HepG2 (cell line): ENCODE results near the gene PLEKHH1. TPM values are rescaled to one million over a fixed set of nuclear protein-coding genes. Genes with fewer than 3 reads are reported as not detected.

ENCODE experiments used
- ATAC-seq: fragments of 200-7000 bp; cut with Tn5 transposase; 3 replicates; pipeline ENCODE4 v1.9.1; 2020; ENCODE audit warnings: mild to moderate bottlenecking, moderate library complexity
- BruUV-seq: library from RNA; stranded (reverse); fragments of 400-500 nt; replicated peaks from 2 replicates; lab custom pipeline; 2021; lab: Mats Ljungman, UMichigan
- CTCF ChIA-PET: fragments of 300-600 bp; formaldehyde crosslinking; extraction: SDS; loops from one replicate; lab custom pipeline; 2021; ENCODE audit warnings: low total read pairs, inconsistent platforms, low intra/inter-chr PET ratio; lab: Yijun Ruan, JAX
- POLR2A ChIA-PET: fragments of 350-600 bp; sonication (Branson Sonifier 250); formaldehyde crosslinking; loops from one replicate; lab custom pipeline; 2020; ENCODE audit warnings: antibody characterized with exemption, inconsistent platforms; lab: Yijun Ruan, JAX
- DNase-seq: peaks from one replicate; pipeline ENCODE4 v3.0.0-alpha.2; 2015; ENCODE audit warnings: low spot score
- FAIRE-seq: peaks from 3 replicates; lab custom pipeline; 2011; peaks lifted over from hg19 to GRCh38; lab: Jason Lieb, UNC
- H2AFZ ChIP-seq: one replicate; pipeline ENCODE4 v1.6.1; 2011; ENCODE audit warnings: low read length, inconsistent platforms
- H3K27ac ChIP-seq: fragments of 300-600 bp; 3 replicates; pipeline ENCODE4 v1.8.0; 2011; ENCODE audit warnings: mixed run types, mild to moderate bottlenecking, mixed read lengths, low read length, inconsistent platforms; ENCODE audit not compliant: insufficient read depth; ENCODE audit errors: extremely low read length
- H3K27me3 ChIP-seq, 2 experiments: fragments of 200-600 bp in 1 of 2; 2 replicates in 1 of 2; 3 replicates in 1 of 2; pipeline versions ENCODE4 v1.6.0 to v1.8.0; 2011; ENCODE audit warnings: low read length in 2 of 2, mild to moderate bottlenecking in 2 of 2, moderate library complexity in 2 of 2, inconsistent platforms in 1 of 2; ENCODE audit not compliant: insufficient read depth in 2 of 2, control insufficient read depth in 1 of 2
- H3K36me3 ChIP-seq, 2 experiments: fragments of 200-600 bp in 1 of 2; replicated peaks in 1 of 2; 2 replicates in 1 of 2; 3 replicates in 1 of 2; pipeline versions ENCODE4 v1.5.1 to v1.8.0; 2011; ENCODE audit warnings: low read length in 2 of 2, inconsistent platforms in 1 of 2; ENCODE audit not compliant: insufficient read depth in 2 of 2, control insufficient read depth in 1 of 2
- H3K4me1 ChIP-seq: 2 replicates; pipeline ENCODE4 v1.5.1; 2012; ENCODE audit warnings: low read length, inconsistent platforms; ENCODE audit not compliant: insufficient read depth
- H3K4me2 ChIP-seq: 2 replicates; pipeline ENCODE4 v1.6.0; 2011; ENCODE audit warnings: low read depth, low read length, inconsistent platforms
- H3K4me3 ChIP-seq, 3 experiments: fragments of 200-600 bp in 1 of 3; sonication (generic), shearing (Covaris generic) in 1 of 3; replicated peaks in 1 of 3; 2 replicates each; pipeline ENCODE4 v1.5.1; 2011 to 2016; ENCODE audit warnings: low read length in 3 of 3, inconsistent platforms in 2 of 3, low read depth in 2 of 3, mild to moderate bottlenecking in 2 of 3, control low read depth in 1 of 3, mixed read lengths in 1 of 3; ENCODE audit not compliant: insufficient read depth in 1 of 3
- H3K79me2 ChIP-seq: one replicate; pipeline ENCODE4 v1.6.1; 2011; ENCODE audit warnings: low read length, inconsistent platforms; ENCODE audit not compliant: insufficient read depth
- H3K9ac ChIP-seq: 2 replicates; pipeline ENCODE4 v1.6.0; 2011; ENCODE audit warnings: mild to moderate bottlenecking, low read depth, low read length, inconsistent platforms; ENCODE audit not compliant: insufficient read depth
- H3K9me3 ChIP-seq: 2 replicates; pipeline ENCODE4 v1.5.1; 2012; ENCODE audit warnings: mild to moderate bottlenecking, low read length
- H4K20me1 ChIP-seq: 2 replicates; pipeline ENCODE4 v1.6.0; 2011; ENCODE audit warnings: inconsistent platforms, mild to moderate bottlenecking, low read length, moderate library complexity; ENCODE audit not compliant: insufficient read depth
- FOXJ3 ChIP-seq: sonication (generic); formaldehyde crosslinking; IDR thresholded peaks from 2 replicates; pipeline ENCODE4 v1.4.0; 2020; ENCODE audit warnings: missing genetic modification reagents, mild to moderate bottlenecking, borderline replicate concordance
- GATAD1 ChIP-seq: IDR thresholded peaks from 2 replicates; pipeline ENCODE4 v1.6.1; 2016; ENCODE audit warnings: missing genetic modification reagents, missing compliant biosample characterization
- NONO ChIP-seq, 2 experiments: fragments of 450-650 bp in 1 of 2; sonication (generic) in 1 of 2; formaldehyde crosslinking in 1 of 2; IDR thresholded peaks in 1 of 2; conservative IDR thresholded peaks in 1 of 2; 2 replicates each; pipeline versions ENCODE4 v1.6.1 to v1.8.0; 2017 to 2022; ENCODE audit warnings: mild to moderate bottlenecking in 1 of 2, missing genetic modification reagents in 1 of 2, moderate library complexity in 1 of 2
- REPIN1 ChIP-seq: sonication (generic); formaldehyde crosslinking; IDR thresholded peaks from 2 replicates; pipeline ENCODE4 v1.8.0; 2022; ENCODE audit warnings: missing genetic modification reagents, low read depth, mild to moderate bottlenecking, borderline replicate concordance
- SMC3 ChIP-seq: IDR thresholded peaks from 2 replicates; pipeline ENCODE4 v1.6.1; 2011; ENCODE audit warnings: low read length, improper control_type of control experiment
- STAG1 ChIP-seq: sonication (generic); formaldehyde crosslinking; IDR thresholded peaks from 2 replicates; pipeline ENCODE4 v1.4.0; 2020; ENCODE audit warnings: missing genetic modification reagents
- TARDBP ChIP-seq: sonication (generic); formaldehyde crosslinking; IDR thresholded peaks from 2 replicates; pipeline ENCODE4 v1.8.0; 2022; ENCODE audit warnings: mild to moderate bottlenecking, missing genetic modification reagents
- TFE3 ChIP-seq: IDR thresholded peaks from 2 replicates; pipeline ENCODE4 v1.6.1; 2016
- ZFP91 ChIP-seq: sonication (generic); formaldehyde crosslinking; IDR thresholded peaks from 2 replicates; pipeline ENCODE4 v1.9.0; 2022; ENCODE audit warnings: missing genetic modification reagents, mild to moderate bottlenecking, borderline replicate concordance
- ZNF207 ChIP-seq: fragments of 450-650 bp; IDR thresholded peaks from 2 replicates; pipeline ENCODE4 v1.6.1; 2016; ENCODE audit warnings: antibody characterized with exemption, borderline replicate concordance
- ZNF235 ChIP-seq: sonication (generic); formaldehyde crosslinking; IDR thresholded peaks from 2 replicates; pipeline ENCODE4 v1.8.1; 2023; ENCODE audit warnings: mild to moderate bottlenecking, missing genetic modification reagents, borderline replicate concordance
- ZNF280B ChIP-seq: sonication (generic); formaldehyde crosslinking; IDR thresholded peaks from 2 replicates; pipeline ENCODE4 v1.5.0; 2020; ENCODE audit warnings: missing genetic modification reagents, mild to moderate bottlenecking, borderline replicate concordance
- ZNF614 ChIP-seq: IDR thresholded peaks from 2 replicates; pipeline ENCODE4 v1.6.1; 2018; ENCODE audit warnings: missing biosample characterization, missing genetic modification reagents, inconsistent platforms, borderline replicate concordance
- WGBS: methylation state at CpG from one replicate; pipeline ENCODE4 v1.1.6; 2017; ENCODE audit warnings: low lambda C conversion rate; 5-methylcytosine and 5-hydroxymethylcytosine counted together
- in situ Hi-C: cut with HindIII; loops from 2 replicates; pipeline ENCODE4 v1.10.0; 2017; ENCODE audit warnings: low pct_unique_long_range_greater_than_20kb; ENCODE audit not compliant: extremely low pct_ligation_motif_present
- intact Hi-C: fragments of 100-400 bp; cut with micrococcal nuclease; formaldehyde crosslinking; loops from one replicate; pipeline ENCODE4 v1.10.0; 2022; ENCODE audit not compliant: unreplicated experiment
- polyA plus RNA-seq, 8 experiments: library from polyadenylated mRNA; depleted of rRNA in 3 of 8; stranded (reverse) in 7 of 8; unstranded in 1 of 8; fragments of >200 nt; fragmentation: Illumina TruSeq in 4 of 8; extraction: Trizol in 4 of 8; gene quantifications; 2 replicates each; pipeline versions ENCODE4 v1.2.1 to v1.2.3, GENCODE V29; 2011 to 2016; ENCODE audit warnings: low read depth in 4 of 8, missing spikeins in 1 of 8, mixed read lengths in 1 of 8; ENCODE audit not compliant: insufficient read depth in 1 of 8
- total RNA-seq, 5 experiments: library from RNA; depleted of rRNA; stranded (reverse); fragments of >200 nt; fragmentation: Illumina TruSeq; extraction: Trizol; gene quantifications; 2 replicates each; pipeline ENCODE4 v1.2.3, GENCODE V29; 2016; ENCODE audit warnings: low read depth in 1 of 5
- TF ChIP-seq, protein P1 (sequence below): IDR thresholded peaks from 2 replicates; pipeline ENCODE4 v1.6.1; 2018; ENCODE audit warnings: missing genetic modification reagents, mild to moderate bottlenecking, missing compliant biosample characterization

Gene PLEKHH1
- total and polyA plus RNA-seq, 2 of the 13 experiments (the other 11 are each of a cell fraction or from before 2014, with no cell fraction given), result 8.6 to 15.8 TPM

DNA sequence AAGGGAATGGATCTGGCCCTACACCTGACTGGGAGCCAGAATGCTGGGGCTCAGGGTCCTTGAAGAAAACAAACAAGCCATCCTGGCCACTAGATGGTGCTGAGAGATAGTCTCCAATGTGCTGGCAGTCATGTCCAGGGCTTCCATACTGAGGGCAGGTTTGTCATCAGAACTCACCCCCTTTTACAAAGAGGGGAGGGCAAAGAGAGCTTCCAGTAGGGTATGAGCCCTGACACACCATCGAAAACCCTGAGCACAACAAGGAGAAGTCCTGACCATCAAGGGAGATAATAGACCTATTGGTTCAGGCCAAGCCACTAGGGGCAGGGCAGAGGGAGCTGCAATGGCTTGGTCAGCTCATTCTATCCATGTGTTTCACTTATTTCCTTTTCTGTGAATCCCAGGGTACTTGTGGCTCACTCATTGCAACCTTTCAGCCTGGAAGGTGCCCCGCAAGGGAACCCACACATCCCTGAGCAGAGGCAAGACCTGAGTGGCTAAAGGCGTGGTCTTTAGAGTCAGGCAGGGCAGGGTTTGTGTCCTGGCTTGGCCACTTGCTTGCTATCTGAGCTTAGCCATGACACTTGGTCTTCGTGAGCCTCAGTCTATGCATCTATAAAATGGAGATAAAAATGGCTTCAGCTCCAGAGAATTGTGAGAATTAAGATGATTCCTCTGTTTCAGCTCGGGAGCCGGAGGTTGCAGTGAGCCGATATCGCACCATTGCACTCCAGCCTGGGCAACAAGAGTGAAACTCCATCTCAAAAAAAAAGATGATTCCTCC, 6.2 kb upstream of the PLEKHH1 start:
- Histone ChIP-seq H3K4me1 (peaks cover 38% of the 10 kb centered on the region), H3K36me3 (no peaks in the 10 kb centered on the region), H3K27me3 (peaks cover 0 to 14% of the 10 kb centered on the region in 2 experiments; a peak in 2 of 5 replicates), H4K20me1 (no peaks in the 10 kb centered on the region), H3K9ac (no peak overlapping the region), H3K4me3 (no peak overlapping the region), H3K4me2 (peak overlapping the region; percentile 22), H3K79me2 (no peaks in the 10 kb centered on the region), H2AFZ (no peak overlapping the region), H3K27ac (no peak overlapping the region), H3K9me3 (no peaks in the 10 kb centered on the region)
- peak; percentile 96 for ATAC-seq
- DNase-seq, result peak; percentile 43
- POLR2A ChIA-PET, result interaction anchor here (0.9 kb wide), 2 partner anchors 13 to 44 kb away, joined by 3 to 4 read pairs; no protein-coding TSS in a partner anchor
- FAIRE-seq, result peak; percentile 91
- WGBS, result 73% methylated on average over 8 of the region's 8 CpGs
- intact Hi-C loops (loop anchor here (1.0 to 10.0 kb wide), 4 partner anchors 44 to 178 kb away; partner anchors contain the start of gene RDH12), in situ Hi-C loops (loop anchor here (5.0 kb wide), 1 partner anchor 40 kb away; no protein-coding TSS in a partner anchor)
- BruUV-seq, result no TSS peak
- CTCF ChIA-PET, result interaction anchor here (1.0 to 2.8 kb wide), 3 partner anchors 44 to 140 kb away, joined by 3 to 25 read pairs (median 5); no protein-coding TSS in a partner anchor
- TF ChIP-seq ZFP91 (CRISPR knock-in tag) (peak; percentile 41; the same call in 1 of the 2 replicates), ZNF207 (no peak), FOXJ3 (peak; percentile 22; the same call in 1 of the 2 replicates), TFE3 (CRISPR knock-in tag) (no peak), STAG1 (CRISPR knock-in tag) (peak; percentile 78), GATAD1 (CRISPR knock-in tag) (peak; percentile 31; the same call in 1 of the 2 replicates), SMC3 (peak; percentile 54), ZNF235 (CRISPR knock-in tag) (no peak), ZNF614 (no peak), REPIN1 (CRISPR knock-in tag) (no peak), ZNF280B (no peak), NONO (IDR thresholded peaks at IDR 0.05) (no peak), NONO (CRISPR knock-in tag; conservative IDR thresholded peaks at IDR 0.05) (peak; percentile 35; the same call in 1 of the 2 replicates), TARDBP (CRISPR knock-in tag) (no peak)
- TF ChIP-seq, protein P1, sequence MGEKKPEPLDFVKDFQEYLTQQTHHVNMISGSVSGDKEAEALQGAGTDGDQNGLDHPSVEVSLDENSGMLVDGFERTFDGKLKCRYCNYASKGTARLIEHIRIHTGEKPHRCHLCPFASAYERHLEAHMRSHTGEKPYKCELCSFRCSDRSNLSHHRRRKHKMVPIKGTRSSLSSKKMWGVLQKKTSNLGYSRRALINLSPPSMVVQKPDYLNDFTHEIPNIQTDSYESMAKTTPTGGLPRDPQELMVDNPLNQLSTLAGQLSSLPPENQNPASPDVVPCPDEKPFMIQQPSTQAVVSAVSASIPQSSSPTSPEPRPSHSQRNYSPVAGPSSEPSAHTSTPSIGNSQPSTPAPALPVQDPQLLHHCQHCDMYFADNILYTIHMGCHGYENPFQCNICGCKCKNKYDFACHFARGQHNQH (CRISPR knock-in tag), result no peak
